ENCODE results near the gene AKR1B15.

AKR1B15 gene

GRCh38 chr7:134548877-134549276 lies at the start of gene AKR1B15:
AKR1B15 (plus strand) TSS chr7:134549110; CDS start chr7:134564620, 15,510 bp downstream.
- H3K27ac Mint-ChIP-seq, result no peak within 1 kb of the TSS
- no peaks in the 10 kb centered on the region for H3K9me3 Mint-ChIP-seq
- no peaks in the 10 kb centered on the region for H3K36me3 Mint-ChIP-seq (ENCODE audit: low read depth)

GRCh38 chr7:134500406-134500805 lies 48.5 kb upstream of the AKR1B15 start:
- no peak overlapping the region for H3K4me3 Mint-ChIP-seq
- DNase-seq, result no peak
- no peak overlapping the region for H3K27ac Mint-ChIP-seq
- H3K36me3 Mint-ChIP-seq (ENCODE audit: low read depth), result no peaks in the 10 kb centered on the region
- no peaks in the 10 kb centered on the region for H3K27me3 Mint-ChIP-seq
- H3K4me1 Mint-ChIP-seq (ENCODE audit: low read depth), result no peaks in the 10 kb centered on the region
- no peaks in the 10 kb centered on the region for H3K9me3 Mint-ChIP-seq

More at GRCh38 chr7:134548877-134549276, at the start of gene AKR1B15:
- no peak within 1 kb of the TSS for H3K4me3 Mint-ChIP-seq
- peaks cover 5% of the 10 kb centered on the region for H3K4me1 Mint-ChIP-seq (ENCODE audit: low read depth)
- peaks cover 14% of the 10 kb centered on the region for H3K27me3 Mint-ChIP-seq
- no peak for DNase-seq

GRCh38 chr7:134500982-134501381 lies 47.9 kb upstream of the AKR1B15 start:
- H3K4me1 Mint-ChIP-seq (ENCODE audit: low read depth), result no peaks in the 10 kb centered on the region

GRCh38 chr7:134502463-134503371 lies 46.2 kb upstream of the AKR1B15 start:
- Mint-ChIP-seq H3K9me3 (no peaks in the 10 kb centered on the region), H3K36me3 (ENCODE audit: low read depth) (no peaks in the 10 kb centered on the region), H3K4me3 (no peak overlapping the region), H3K4me1 (ENCODE audit: low read depth) (no peaks in the 10 kb centered on the region), H3K27ac (no peak overlapping the region), H3K27me3 (no peaks in the 10 kb centered on the region)
- no peak for DNase-seq

More at GRCh38 chr7:134500982-134501381, 47.9 kb upstream of the AKR1B15 start:
- no peak for DNase-seq
- H3K4me3 Mint-ChIP-seq, result no peak overlapping the region
- no peaks in the 10 kb centered on the region for H3K9me3 Mint-ChIP-seq
- no peak overlapping the region for H3K27ac Mint-ChIP-seq
- no peaks in the 10 kb centered on the region for H3K27me3 Mint-ChIP-seq
- H3K36me3 Mint-ChIP-seq (ENCODE audit: low read depth), result no peaks in the 10 kb centered on the region

- H3K27ac Mint-ChIP-seq, result no peak overlapping the region
- no peak overlapping the region for H3K4me3 Mint-ChIP-seq
- H3K27me3 Mint-ChIP-seq, result no peaks in the 10 kb centered on the region
- no peaks in the 10 kb centered on the region for H3K9me3 Mint-ChIP-seq
- no peak for DNase-seq
- H3K36me3 Mint-ChIP-seq (ENCODE audit: low read depth), result no peaks in the 10 kb centered on the region
- no peaks in the 10 kb centered on the region for H3K4me1 Mint-ChIP-seq (ENCODE audit: low read depth)
Observed at GRCh38 chr7:134504660-134505164, 44.2 kb upstream of the AKR1B15 start.

- Mint-ChIP-seq H3K4me3 (no peak overlapping the region), H3K4me1 (ENCODE audit: low read depth) (no peaks in the 10 kb centered on the region), H3K27me3 (no peaks in the 10 kb centered on the region), H3K9me3 (no peaks in the 10 kb centered on the region), H3K36me3 (ENCODE audit: low read depth) (no peaks in the 10 kb centered on the region), H3K27ac (no peak overlapping the region)
- no peak for DNase-seq
Observed at GRCh38 chr7:134505856-134506255, 43.1 kb upstream of the AKR1B15 start.

GRCh38 chr7:134509010-134509409 lies 39.9 kb upstream of the AKR1B15 start:
- Mint-ChIP-seq H3K27ac (no peak overlapping the region), H3K4me3 (no peak overlapping the region), H3K4me1 (ENCODE audit: low read depth) (peaks cover 11% of the 10 kb centered on the region), H3K36me3 (ENCODE audit: low read depth) (no peaks in the 10 kb centered on the region), H3K27me3 (no peaks in the 10 kb centered on the region), H3K9me3 (no peaks in the 10 kb centered on the region)
- DNase-seq, result no peak

GRCh38 chr7:134510646-134511045 lies 38.3 kb upstream of the AKR1B15 start:
- no peaks in the 10 kb centered on the region for H3K9me3 Mint-ChIP-seq
- peaks cover 15% of the 10 kb centered on the region for H3K4me1 Mint-ChIP-seq (ENCODE audit: low read depth)
- H3K4me3 Mint-ChIP-seq, result no peak overlapping the region
- H3K27me3 Mint-ChIP-seq, result peaks cover 12% of the 10 kb centered on the region
- H3K27ac Mint-ChIP-seq, result no peak overlapping the region
- no peak for DNase-seq
- H3K36me3 Mint-ChIP-seq (ENCODE audit: low read depth), result no peaks in the 10 kb centered on the region

- DNase-seq, result no peak
- no peaks in the 10 kb centered on the region for H3K36me3 Mint-ChIP-seq (ENCODE audit: low read depth)
Observed at GRCh38 chr7:134512271-134512670, 36.6 kb upstream of the AKR1B15 start.

GRCh38 chr7:134513169-134513752 lies 35.6 kb upstream of the AKR1B15 start:
- Mint-ChIP-seq H3K36me3 (ENCODE audit: low read depth) (no peaks in the 10 kb centered on the region), H3K9me3 (no peaks in the 10 kb centered on the region), H3K27me3 (peaks cover 24% of the 10 kb centered on the region), H3K4me1 (ENCODE audit: low read depth) (peaks cover 15% of the 10 kb centered on the region), H3K27ac (no peak overlapping the region), H3K4me3 (no peak overlapping the region)
- peak; percentile 37 for DNase-seq

More at GRCh38 chr7:134512271-134512670, 36.6 kb upstream of the AKR1B15 start:
- H3K9me3 Mint-ChIP-seq, result no peaks in the 10 kb centered on the region
- H3K27ac Mint-ChIP-seq, result peak overlapping the region; percentile 0
- H3K4me1 Mint-ChIP-seq (ENCODE audit: low read depth), result peaks cover 15% of the 10 kb centered on the region
- H3K4me3 Mint-ChIP-seq, result no peak overlapping the region
- H3K27me3 Mint-ChIP-seq, result peaks cover 21% of the 10 kb centered on the region

- no peaks in the 10 kb centered on the region for H3K9me3 Mint-ChIP-seq
- DNase-seq, result no peak
- no peak overlapping the region for H3K27ac Mint-ChIP-seq
- H3K36me3 Mint-ChIP-seq (ENCODE audit: low read depth), result no peaks in the 10 kb centered on the region
- H3K4me3 Mint-ChIP-seq, result no peak overlapping the region
- H3K27me3 Mint-ChIP-seq, result peaks cover 24% of the 10 kb centered on the region
- H3K4me1 Mint-ChIP-seq (ENCODE audit: low read depth), result peaks cover 15% of the 10 kb centered on the region
Observed at GRCh38 chr7:134514106-134514505, 34.8 kb upstream of the AKR1B15 start.

GRCh38 chr7:134514663-134515062 lies 34.2 kb upstream of the AKR1B15 start:
- no peak overlapping the region for H3K4me3 Mint-ChIP-seq
- peaks cover 25% of the 10 kb centered on the region for H3K27me3 Mint-ChIP-seq
- no peak for DNase-seq
- H3K4me1 Mint-ChIP-seq (ENCODE audit: low read depth), result peaks cover 15% of the 10 kb centered on the region
- H3K27ac Mint-ChIP-seq, result no peak overlapping the region
- no peaks in the 10 kb centered on the region for H3K9me3 Mint-ChIP-seq
- no peaks in the 10 kb centered on the region for H3K36me3 Mint-ChIP-seq (ENCODE audit: low read depth)

GRCh38 chr7:134515569-134516468 lies 33.1 kb upstream of the AKR1B15 start:
- Mint-ChIP-seq H3K36me3 (ENCODE audit: low read depth) (no peaks in the 10 kb centered on the region), H3K4me1 (ENCODE audit: low read depth) (peaks cover 15% of the 10 kb centered on the region), H3K27ac (no peak overlapping the region), H3K4me3 (no peak overlapping the region), H3K27me3 (peaks cover 33% of the 10 kb centered on the region), H3K9me3 (no peaks in the 10 kb centered on the region)
- DNase-seq, result no peak

- Mint-ChIP-seq H3K9me3 (no peaks in the 10 kb centered on the region), H3K27me3 (peaks cover 39% of the 10 kb centered on the region), H3K36me3 (ENCODE audit: low read depth) (no peaks in the 10 kb centered on the region), H3K4me1 (ENCODE audit: low read depth) (no peaks in the 10 kb centered on the region), H3K4me3 (no peak overlapping the region), H3K27ac (no peak overlapping the region)
- no peak for DNase-seq
Observed at GRCh38 chr7:134520130-134520529, 28.8 kb upstream of the AKR1B15 start.
